ENCODE data around the gene KLF15.

The KLF15 gene

GRCh38 chr3:126356373-126357264 lies 589 bp downstream of the KLF15 start:
- Histone ChIP-seq H3K4me3 (ENCODE audit: low read depth, low read length) (peak overlapping the region; percentile 75), H3K9ac (ENCODE audit: low read depth, low read length) (no peak overlapping the region), H3K36me3 (ENCODE audit: control insufficient read depth, insufficient read depth, low read length) (peaks cover 1% of the 10 kb centered on the region), H3K27me3 (ENCODE audit: control insufficient read depth, insufficient read depth, low read length) (peaks cover 28% of the 10 kb centered on the region), H3K4me1 (ENCODE audit: control insufficient read depth, insufficient read depth, low read length) (peaks cover 11% of the 10 kb centered on the region), H3K9me3 (ENCODE audit: control insufficient read depth, insufficient read depth, low read length) (no peaks in the 10 kb centered on the region)

GRCh38 chr3:126355777-126356372 lies 1.3 kb downstream of the KLF15 start:
- Histone ChIP-seq H3K36me3 (ENCODE audit: control insufficient read depth, insufficient read depth, low read length) (peaks cover 3% of the 10 kb centered on the region), H3K9me3 (ENCODE audit: control insufficient read depth, insufficient read depth, low read length) (no peaks in the 10 kb centered on the region), H3K4me1 (ENCODE audit: control insufficient read depth, insufficient read depth, low read length) (peaks cover 11% of the 10 kb centered on the region), H3K4me3 (ENCODE audit: low read depth, low read length) (peak overlapping the region; percentile 75), H3K9ac (ENCODE audit: low read depth, low read length) (peak overlapping the region; percentile 54), H3K27me3 (ENCODE audit: control insufficient read depth, insufficient read depth, low read length) (peaks cover 26% of the 10 kb centered on the region)

- peak overlapping the region; percentile 54 for H3K9ac ChIP-seq (ENCODE audit: low read depth, low read length)
- peak overlapping the region; percentile 75 for H3K4me3 ChIP-seq (ENCODE audit: low read depth, low read length)
- peaks cover 11% of the 10 kb centered on the region for H3K4me1 ChIP-seq (ENCODE audit: control insufficient read depth, insufficient read depth, low read length)
- no peaks in the 10 kb centered on the region for H3K9me3 ChIP-seq (ENCODE audit: control insufficient read depth, insufficient read depth, low read length)
- H3K27me3 ChIP-seq (ENCODE audit: control insufficient read depth, insufficient read depth, low read length) = peaks cover 23% of the 10 kb centered on the region
- peaks cover 3% of the 10 kb centered on the region for H3K36me3 ChIP-seq (ENCODE audit: control insufficient read depth, insufficient read depth, low read length)
Measured at GRCh38 chr3:126355251-126355650, 2.0 kb downstream of the KLF15 start.

- Histone ChIP-seq H3K27me3 (ENCODE audit: control insufficient read depth, insufficient read depth, low read length) (peaks cover 18% of the 10 kb centered on the region), H3K4me1 (ENCODE audit: control insufficient read depth, insufficient read depth, low read length) (peaks cover 11% of the 10 kb centered on the region), H3K36me3 (ENCODE audit: control insufficient read depth, insufficient read depth, low read length) (peaks cover 3% of the 10 kb centered on the region), H3K9me3 (ENCODE audit: control insufficient read depth, insufficient read depth, low read length) (no peaks in the 10 kb centered on the region), H3K9ac (ENCODE audit: low read depth, low read length) (no peak overlapping the region), H3K4me3 (ENCODE audit: low read depth, low read length) (no peak overlapping the region)
Measured at GRCh38 chr3:126354776-126355175, 2.4 kb downstream of the KLF15 start.

GRCh38 chr3:126353694-126354321 lies 3.4 kb downstream of the KLF15 start:
- peaks cover 10% of the 10 kb centered on the region for H3K4me1 ChIP-seq (ENCODE audit: control insufficient read depth, insufficient read depth, low read length)
- H3K9me3 ChIP-seq (ENCODE audit: control insufficient read depth, insufficient read depth, low read length) = no peaks in the 10 kb centered on the region
- H3K36me3 ChIP-seq (ENCODE audit: control insufficient read depth, insufficient read depth, low read length) = peaks cover 3% of the 10 kb centered on the region
- H3K27me3 ChIP-seq (ENCODE audit: control insufficient read depth, insufficient read depth, low read length) = peaks cover 8% of the 10 kb centered on the region
- no peak overlapping the region for H3K4me3 ChIP-seq (ENCODE audit: low read depth, low read length)
- no peak overlapping the region for H3K9ac ChIP-seq (ENCODE audit: low read depth, low read length)

- H3K36me3 ChIP-seq (ENCODE audit: control insufficient read depth, insufficient read depth, low read length) = peaks cover 3% of the 10 kb centered on the region
- H3K9me3 ChIP-seq (ENCODE audit: control insufficient read depth, insufficient read depth, low read length) = no peaks in the 10 kb centered on the region
- no peak overlapping the region for H3K4me3 ChIP-seq (ENCODE audit: low read depth, low read length)
- H3K4me1 ChIP-seq (ENCODE audit: control insufficient read depth, insufficient read depth, low read length) = peaks cover 3% of the 10 kb centered on the region
- H3K9ac ChIP-seq (ENCODE audit: low read depth, low read length) = no peak overlapping the region
- no peaks in the 10 kb centered on the region for H3K27me3 ChIP-seq (ENCODE audit: control insufficient read depth, insufficient read depth, low read length)
Measured at GRCh38 chr3:126352476-126353454, 4.4 kb downstream of the KLF15 start.

GRCh38 chr3:126351771-126352475 lies 5.3 kb downstream of the KLF15 start:
- H3K4me1 ChIP-seq (ENCODE audit: control insufficient read depth, insufficient read depth, low read length) = peaks cover 3% of the 10 kb centered on the region
- no peak overlapping the region for H3K9ac ChIP-seq (ENCODE audit: low read depth, low read length)
- no peaks in the 10 kb centered on the region for H3K9me3 ChIP-seq (ENCODE audit: control insufficient read depth, insufficient read depth, low read length)
- H3K36me3 ChIP-seq (ENCODE audit: control insufficient read depth, insufficient read depth, low read length) = peaks cover 3% of the 10 kb centered on the region
- H3K4me3 ChIP-seq (ENCODE audit: low read depth, low read length) = no peak overlapping the region
- no peaks in the 10 kb centered on the region for H3K27me3 ChIP-seq (ENCODE audit: control insufficient read depth, insufficient read depth, low read length)

- H3K9me3 ChIP-seq (ENCODE audit: control insufficient read depth, insufficient read depth, low read length) = no peaks in the 10 kb centered on the region
- H3K4me1 ChIP-seq (ENCODE audit: control insufficient read depth, insufficient read depth, low read length) = peaks cover 3% of the 10 kb centered on the region
- no peak overlapping the region for H3K9ac ChIP-seq (ENCODE audit: low read depth, low read length)
- peaks cover 3% of the 10 kb centered on the region for H3K36me3 ChIP-seq (ENCODE audit: control insufficient read depth, insufficient read depth, low read length)
- no peak overlapping the region for H3K4me3 ChIP-seq (ENCODE audit: low read depth, low read length)
- H3K27me3 ChIP-seq (ENCODE audit: control insufficient read depth, insufficient read depth, low read length) = no peaks in the 10 kb centered on the region
Measured at GRCh38 chr3:126351086-126351770, 6.0 kb downstream of the KLF15 start.

GRCh38 chr3:126350502-126351085 lies 6.6 kb downstream of the KLF15 start:
- no peaks in the 10 kb centered on the region for H3K9me3 ChIP-seq (ENCODE audit: control insufficient read depth, insufficient read depth, low read length)
- no peaks in the 10 kb centered on the region for H3K27me3 ChIP-seq (ENCODE audit: control insufficient read depth, insufficient read depth, low read length)
- H3K4me3 ChIP-seq (ENCODE audit: low read depth, low read length) = no peak overlapping the region
- H3K9ac ChIP-seq (ENCODE audit: low read depth, low read length) = no peak overlapping the region
- H3K4me1 ChIP-seq (ENCODE audit: control insufficient read depth, insufficient read depth, low read length) = peaks cover 3% of the 10 kb centered on the region
- peaks cover 7% of the 10 kb centered on the region for H3K36me3 ChIP-seq (ENCODE audit: control insufficient read depth, insufficient read depth, low read length)
